Mammary epithelial cell (primary cell): Measurements from ENCODE around the gene TSPAN18.

ENCODE experiments used
- CTCF ChIP-seq, 2 donors: IDR thresholded peaks in 1 of 2; conservative IDR thresholded peaks in 1 of 2; 2 replicates each; pipeline ENCODE4 v1.5.1; 2011 to 2012; ENCODE audit warnings: inconsistent platforms in 2 of 2, low read length in 2 of 2, mild to moderate bottlenecking in 2 of 2, control low read depth in 1 of 2, low read depth in 1 of 2; ENCODE audit not compliant: insufficient read depth in 1 of 2; ENCODE audit errors: extremely low read depth in 1 of 2
- EZH2 ChIP-seq: IDR thresholded peaks from 2 replicates; pipeline ENCODE4 v1.6.1; 2012; ENCODE audit warnings: low read length, inconsistent platforms, borderline replicate concordance

- TF ChIP-seq CTCF (conservative IDR thresholded peaks at IDR 0.05 in 1 of 2, IDR thresholded peaks at IDR 0.05 in 1 of 2; ENCODE audit: extremely low read depth in 1 of 2, insufficient read depth in 1 of 2, low read depth in 1 of 2, low read length in 2 of 2) (no peak), EZH2 (no peak)
Measured at GRCh38 chr11:44928144-44928543, 201.4 kb downstream of the TSPAN18 start.
